Hematopoietic multipotent progenitor cell treated with erythropoietin and hydrocortisone succinate and interleukin-3 and kit ligand, for 8 days (in vitro differentiated cells): ENCODE results near the gene PNPLA7.
"Not testable (repeated sequence)": the region's sequence is repeated elsewhere in the genome, so short reads cannot be mapped to it uniquely, and the experiment has no call there.

Experiments
- DNase-seq: peaks from one replicate; pipeline ENCODE4 v3.0.0-alpha.2; 2015

PNPLA7 gene

DNA sequence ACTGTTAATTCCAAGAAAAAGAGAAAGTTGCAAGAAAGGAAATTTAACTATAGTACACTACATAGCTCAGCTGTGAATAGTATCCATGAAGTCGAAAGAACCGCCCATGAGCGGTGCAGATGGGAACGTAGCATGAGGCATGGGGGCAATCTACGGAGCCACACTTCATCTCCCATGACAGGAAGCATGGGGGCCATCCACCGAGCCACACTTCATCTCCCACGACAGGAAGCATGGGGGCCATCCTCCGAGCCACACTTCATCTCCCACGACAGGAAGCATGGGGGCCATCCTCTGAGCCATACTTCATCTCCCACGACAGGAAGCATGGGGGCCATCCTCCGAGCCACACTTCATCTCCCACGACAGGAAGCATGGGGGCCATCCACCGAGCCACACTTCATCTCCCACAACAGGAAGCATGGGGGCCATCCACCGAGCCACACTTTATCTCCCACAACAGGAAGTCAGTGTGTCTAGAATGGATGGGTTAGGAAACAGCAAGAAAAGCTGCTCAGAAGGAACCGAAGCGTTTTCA lies 13.5 kb downstream of the PNPLA7 start:
- peak; percentile 47 for DNase-seq

DNA sequence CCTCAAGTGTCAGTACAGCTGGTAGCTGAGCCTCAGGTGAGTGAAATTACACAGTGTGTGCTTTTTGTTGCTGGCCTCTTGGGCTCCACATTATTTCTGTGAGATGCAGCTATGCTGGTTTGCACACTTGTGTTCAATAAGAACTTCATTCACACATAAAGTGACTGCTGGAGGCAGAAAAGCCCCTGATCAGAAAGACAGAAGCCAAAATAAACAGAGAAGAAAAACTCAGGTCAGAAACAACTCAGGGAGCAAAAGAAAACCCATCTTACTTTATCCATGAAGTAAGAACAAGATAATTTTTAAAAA lies 15.1 kb downstream of the PNPLA7 start:
- DNase-seq: no peak

DNA sequence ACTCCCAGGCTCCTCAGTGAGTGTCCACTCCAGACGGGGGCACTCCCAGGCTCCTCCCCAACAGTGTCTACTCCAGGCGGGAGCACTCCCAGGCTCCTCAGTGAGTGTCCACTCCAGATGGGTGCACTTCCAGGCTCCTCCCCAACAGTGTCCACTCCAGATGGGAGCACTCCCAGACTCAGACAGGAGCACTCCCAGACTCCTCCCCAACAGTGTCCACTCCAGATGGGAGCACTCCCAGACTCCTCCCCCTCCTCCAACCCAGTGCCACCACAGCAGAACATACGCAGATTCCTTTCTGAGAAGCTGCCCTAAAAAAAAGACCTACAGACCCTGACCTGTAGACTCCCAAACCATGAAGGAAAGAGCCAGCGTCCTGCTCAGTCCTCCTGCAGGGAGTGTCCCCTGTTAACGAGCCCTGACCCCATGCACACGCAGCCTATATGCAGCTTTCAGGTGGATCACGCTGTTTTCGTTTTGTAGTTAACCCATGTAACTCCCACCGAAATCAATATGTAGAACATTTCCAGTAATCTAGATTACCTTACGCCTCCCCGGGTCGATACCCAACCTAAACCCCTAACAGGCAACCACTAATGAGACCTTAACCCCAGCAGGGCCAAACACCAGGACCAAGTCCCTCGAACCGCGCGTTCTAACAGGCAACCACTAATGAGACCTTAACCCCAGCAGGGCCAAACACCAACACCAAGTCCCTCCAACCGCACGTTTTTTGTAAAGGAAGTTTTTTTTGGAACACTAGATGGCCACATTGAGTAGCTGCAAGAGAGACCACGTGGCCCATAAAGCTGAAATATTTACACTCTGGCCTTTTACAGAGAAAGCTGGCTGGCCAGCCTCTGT lies 15.7 kb downstream of the PNPLA7 start:
- peak; percentile 87 for DNase-seq

DNA sequence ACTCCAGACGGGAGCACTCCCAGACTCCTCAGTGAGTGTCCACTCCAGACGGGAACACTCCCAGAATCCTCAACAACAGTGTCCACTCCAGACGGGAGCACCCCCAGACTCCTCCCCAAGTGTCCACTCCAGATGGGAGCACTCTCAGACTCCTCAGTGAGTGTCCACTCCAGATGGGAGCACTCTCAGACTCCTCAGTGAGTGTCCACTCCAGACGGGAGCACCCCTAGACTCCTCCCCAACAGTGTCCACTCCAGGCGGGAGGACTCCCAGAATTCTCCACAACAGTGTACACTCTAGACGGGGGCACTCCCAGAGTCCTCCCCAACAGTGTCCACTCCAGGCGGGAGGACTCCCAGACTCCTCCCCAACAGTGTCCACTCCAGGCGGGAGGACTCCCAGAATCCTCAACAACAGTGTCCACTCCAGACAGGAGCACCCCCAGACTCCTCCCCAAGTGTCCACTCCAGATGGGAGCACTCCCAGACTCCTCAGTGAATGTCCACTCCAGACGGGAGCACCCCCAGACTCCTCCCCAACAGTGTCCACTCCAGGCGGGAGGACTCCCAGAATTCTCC lies 17.2 kb downstream of the PNPLA7 start:
- not testable (repeated sequence) for DNase-seq

DNA sequence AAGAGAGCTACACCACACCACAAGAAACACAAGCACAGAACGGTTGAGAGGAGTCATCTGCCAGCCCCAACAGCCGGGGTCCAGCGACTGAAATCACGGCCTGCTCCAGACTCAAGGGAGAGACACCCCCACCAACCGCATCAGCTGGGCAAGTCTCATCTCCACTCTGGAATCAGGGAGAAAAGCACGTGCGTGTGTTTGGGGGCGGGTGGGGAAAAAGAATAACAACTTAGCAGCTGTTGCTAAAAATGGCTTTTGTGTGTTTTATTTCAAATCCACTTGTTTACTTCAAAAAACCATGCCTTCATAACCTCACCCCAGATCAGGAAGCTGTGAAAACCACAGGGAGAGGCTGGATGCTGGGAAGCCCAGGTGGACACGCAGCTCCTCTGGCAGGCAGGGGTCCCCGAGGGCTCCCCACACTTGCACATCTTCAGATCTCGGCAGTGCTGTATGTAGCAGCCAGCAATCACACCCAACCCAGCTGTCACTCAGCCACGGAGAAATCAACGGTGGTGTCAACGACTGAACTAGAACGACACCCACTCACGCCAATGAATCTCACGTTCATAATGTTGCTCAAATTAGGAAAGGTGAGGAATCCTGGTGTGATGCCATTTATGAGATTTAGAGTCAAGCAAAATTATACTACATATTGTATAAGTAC lies 19.0 kb downstream of the PNPLA7 start:
- no peak for DNase-seq

- no peak for DNase-seq
Observed at GRCh38 chr9:137530331-137530730, 19.9 kb downstream of the PNPLA7 start.

DNA sequence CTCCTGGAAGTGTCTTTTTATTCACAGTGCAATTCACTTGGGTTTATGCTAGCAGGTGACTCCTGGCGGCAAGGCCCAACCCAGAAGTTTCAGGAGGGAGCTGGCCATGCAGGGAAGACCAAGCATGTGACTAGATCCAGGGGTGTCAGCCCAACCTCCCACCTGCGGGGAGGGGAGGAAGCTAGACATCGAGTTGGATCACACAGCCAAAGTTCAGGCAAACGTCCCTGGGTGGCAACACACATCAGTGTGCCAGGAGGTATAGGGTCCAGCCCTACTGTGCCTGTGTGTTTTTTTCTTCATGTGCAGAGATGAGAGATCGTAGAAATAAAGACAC lies 25.3 kb downstream of the PNPLA7 start:
- DNase-seq: no peak

- no peak for DNase-seq
Observed at GRCh38 chr9:137524161-137524980, 25.8 kb downstream of the PNPLA7 start.

- no peak for DNase-seq
Observed at GRCh38 chr9:137522746-137523455, 27.3 kb downstream of the PNPLA7 start.

- no peak for DNase-seq
Observed at GRCh38 chr9:137521405-137521985, 28.7 kb downstream of the PNPLA7 start.

GRCh38 chr9:137520614-137521404 lies 29.4 kb downstream of the PNPLA7 start:
- DNase-seq: no peak

DNA sequence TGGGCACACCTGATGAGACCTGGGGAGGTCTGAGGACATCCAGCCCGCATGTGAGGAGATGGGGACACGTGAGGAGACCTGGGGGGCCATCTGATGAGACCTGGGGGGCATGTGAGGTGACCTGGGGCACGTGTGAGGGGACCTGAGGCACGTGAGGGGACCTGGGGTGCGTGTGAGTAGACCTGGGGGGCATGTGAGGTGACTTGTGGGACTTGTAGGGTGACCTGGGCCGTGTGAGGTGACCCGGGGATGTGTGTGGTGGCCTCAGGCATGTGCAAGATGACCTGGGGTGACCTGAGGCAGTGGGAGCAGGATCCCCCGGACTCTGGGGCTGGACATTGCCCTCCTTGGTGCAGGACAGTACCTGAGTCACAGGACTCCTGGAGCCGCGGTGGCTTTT lies 30.6 kb downstream of the PNPLA7 start:
- no peak for DNase-seq

GRCh38 chr9:137518661-137519459 lies 31.3 kb downstream of the PNPLA7 start:
- DNase-seq: not testable (repeated sequence)

DNA sequence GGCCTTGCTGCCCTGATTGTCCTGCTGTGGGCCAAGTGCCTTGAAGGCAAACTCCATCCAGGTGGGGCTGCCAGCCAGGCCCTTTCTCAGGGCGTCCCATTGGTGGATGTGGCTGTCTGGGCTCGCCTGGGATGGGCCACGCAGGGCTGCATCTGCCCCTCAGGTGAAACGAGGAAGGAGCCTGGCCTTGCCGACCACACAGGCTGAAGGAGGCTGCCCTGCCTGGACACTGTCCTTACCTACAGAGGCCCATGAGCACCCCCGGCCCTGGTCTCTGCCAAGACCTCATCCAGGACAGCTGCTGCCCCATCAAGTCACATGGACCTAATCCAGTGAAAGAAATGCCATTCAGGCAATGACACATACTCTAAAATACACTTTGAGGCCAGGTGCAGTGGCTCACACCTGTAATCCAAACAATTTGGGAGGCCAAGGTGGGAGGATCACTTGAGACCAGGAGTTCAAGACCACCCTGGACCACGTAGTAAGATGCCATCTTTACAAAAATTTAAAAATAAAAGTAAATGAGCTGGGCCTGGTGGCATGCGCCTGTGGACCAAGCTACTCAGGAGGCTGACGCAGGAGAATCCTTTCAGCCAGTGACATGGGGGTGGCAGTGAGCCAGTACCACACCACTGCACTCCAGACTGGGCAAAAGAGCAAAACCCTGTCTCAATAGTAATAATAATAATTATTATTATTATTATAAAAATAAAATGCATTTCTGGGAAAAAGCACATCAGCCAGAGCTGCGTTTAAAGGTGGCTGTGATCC lies 33.9 kb downstream of the PNPLA7 start:
- DNase-seq: no peak

DNA sequence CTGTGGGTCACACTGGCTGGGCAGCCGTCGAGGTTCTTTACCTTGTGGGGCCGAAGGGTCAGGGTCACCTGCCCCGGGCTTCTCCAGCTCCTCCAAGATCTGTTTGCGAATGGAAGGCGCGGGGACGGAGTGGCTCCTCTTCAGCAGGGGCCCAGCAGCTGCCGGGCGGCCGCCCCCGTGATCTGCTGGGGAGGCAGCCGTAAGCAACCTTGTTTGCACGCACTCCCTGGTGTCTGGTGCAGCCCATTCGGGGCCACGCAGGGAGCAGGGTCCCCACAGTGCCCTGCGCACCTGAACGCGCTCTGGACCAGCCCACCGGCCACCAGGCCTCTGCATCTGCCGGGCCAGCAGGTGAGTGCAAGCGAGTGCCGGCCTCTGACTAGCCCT lies 34.9 kb downstream of the PNPLA7 start:
- DNase-seq: no peak

DNA sequence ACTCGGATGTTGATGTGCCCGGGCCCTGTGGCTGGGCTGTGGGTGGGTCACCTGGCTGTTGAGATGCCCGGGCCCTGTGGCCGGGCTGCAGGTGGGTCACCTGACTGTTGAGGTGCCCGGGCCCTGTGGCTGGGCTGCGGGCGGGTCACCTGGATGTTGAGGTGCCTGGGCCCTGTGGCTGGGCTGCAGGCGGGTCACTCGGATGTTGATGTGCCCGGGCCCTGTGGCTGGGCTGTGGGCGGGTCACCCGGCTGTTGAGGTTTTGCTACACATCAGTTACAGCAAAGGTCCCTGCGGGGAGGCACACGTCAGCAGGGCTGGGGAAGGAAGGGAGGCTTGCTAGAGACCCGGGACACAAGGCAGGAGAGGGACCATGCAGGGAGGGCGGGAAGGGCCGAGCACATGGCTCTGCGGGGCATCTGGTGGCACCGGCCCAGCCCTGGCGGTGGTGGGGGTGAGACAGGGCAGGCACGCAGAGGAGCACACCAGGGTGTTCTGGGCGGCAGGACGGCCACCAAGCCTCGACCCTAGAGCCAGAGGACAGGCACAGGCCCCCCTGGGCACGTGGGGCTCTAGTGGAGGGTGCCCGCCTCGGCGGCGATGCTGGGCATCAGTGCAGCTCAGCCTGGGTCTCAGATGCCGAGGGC lies 35.4 kb downstream of the PNPLA7 start:
- no peak for DNase-seq

DNA sequence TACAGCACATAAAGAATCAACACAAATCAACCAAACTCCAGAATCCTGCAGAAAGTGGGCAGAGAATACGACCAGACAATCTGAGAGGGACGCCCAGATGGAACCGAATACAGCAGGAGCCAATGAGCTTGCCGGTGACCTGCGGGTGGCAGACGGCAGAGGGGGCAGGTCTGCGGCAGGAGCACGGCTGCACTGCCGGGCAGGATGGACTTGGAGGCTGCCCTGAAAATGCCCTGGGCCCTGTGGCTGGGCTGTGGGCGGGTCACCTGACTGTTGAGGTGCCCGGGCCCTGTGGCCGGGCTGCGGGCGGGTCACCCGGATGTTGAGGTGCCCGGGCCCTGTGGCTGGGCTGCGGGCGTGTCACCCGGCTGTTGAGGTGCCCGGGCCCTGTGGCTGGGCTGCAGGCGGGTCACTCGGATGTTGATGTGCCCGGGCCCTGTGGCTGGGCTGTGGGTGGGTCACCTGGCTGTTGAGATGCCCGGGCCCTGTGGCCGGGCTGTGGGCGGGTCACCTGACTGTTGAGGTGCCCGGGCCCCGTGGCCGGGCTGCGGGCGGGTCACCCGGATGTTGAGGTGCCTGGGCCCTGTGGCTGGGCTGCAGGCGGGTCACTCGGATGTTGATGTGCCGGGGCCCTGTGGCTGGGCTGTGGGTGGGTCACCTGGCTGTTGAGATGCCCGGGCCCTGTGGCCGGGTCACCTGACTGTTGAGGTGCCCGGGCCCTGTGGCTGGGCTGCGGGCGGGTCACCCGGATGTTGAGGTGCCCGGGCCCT lies 36.2 kb downstream of the PNPLA7 start:
- DNase-seq: not testable (repeated sequence)

- not testable (repeated sequence) for DNase-seq
Observed at GRCh38 chr9:137513136-137513535, 37.1 kb downstream of the PNPLA7 start.
